ENCODE data around the gene PDZD2. TPM values are rescaled to one million over a fixed set of nuclear protein-coding genes. Genes with fewer than 3 reads are reported as not detected.
A peak's percentile ranks its signal among the peaks of the same experiment; 100 is the strongest.

PDZD2 gene
- total and polyA plus RNA-seq, 2 experiments from 2014 or later, result 0.21 TPM; not detected in 1

DNA sequence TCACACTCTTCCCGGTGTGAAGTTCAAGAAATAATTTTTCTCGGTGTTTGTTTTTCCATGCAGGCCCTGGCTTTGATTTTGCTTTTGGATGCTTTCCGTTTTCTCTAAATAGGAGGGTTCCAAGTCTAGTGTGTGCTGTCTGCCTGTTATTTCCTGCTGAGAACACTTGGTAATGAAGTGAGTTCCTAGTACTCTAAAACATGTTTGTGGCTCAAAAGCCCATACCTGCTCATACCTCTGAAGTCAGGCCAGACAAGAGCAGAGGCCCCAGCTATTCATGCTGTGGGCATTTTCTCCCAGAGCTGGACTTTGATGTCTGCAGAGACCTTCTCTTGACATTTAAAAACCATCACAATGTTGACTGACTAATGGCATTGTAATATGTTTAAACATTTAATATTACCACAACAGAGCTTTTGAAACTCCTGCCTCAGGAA, 324.0 kb downstream of the PDZD2 start:
- Histone ChIP-seq H3K4me1 (ENCODE audit: insufficient read depth) (0 out of 2 replicates have a peak, but pooled peaks cover 9% of the 10 kb centered on the region), H3K4me3 (no peak overlapping the region), H3K79me2 (ENCODE audit: insufficient read depth) (no peaks in the 10 kb centered on the region), H3F3A (ENCODE audit: insufficient read depth) (no peaks in the 10 kb centered on the region), H3K9me3 (ENCODE audit: low read depth) (no peaks in the 10 kb centered on the region), H2AFZ (no peak overlapping the region), H3K27me3 (replicated peaks; ENCODE audit: insufficient read depth) (peaks cover 32% of the 10 kb centered on the region), H3K27ac (no peak overlapping the region), H3K4me2 (ENCODE audit: unreplicated experiment) (no peak overlapping the region), H3K9me2 (ENCODE audit: insufficient read depth) (no peaks in the 10 kb centered on the region), H4K20me1 (ENCODE audit: insufficient read depth) (no peaks in the 10 kb centered on the region), H3K36me3 (ENCODE audit: low read depth) (no peaks in the 10 kb centered on the region), H3K9ac (no peak overlapping the region)
- WGBS, 2 experiments (ENCODE audit: low coverage in 1 of 2, low lambda C conversion rate in 2 of 2, missing lambda C conversion rate in 2 of 2), result 15 to 16% methylated on average over 3 of the region's 3 CpGs
- TF ChIP-seq EZH2phosphoT487 (IDR thresholded peaks at IDR 0.05; ENCODE audit: insufficient read depth, low read depth), result no peak
- TF ChIP-seq EZH2 (IDR thresholded peaks at IDR 0.05; ENCODE audit: insufficient read depth, poor library complexity, severe bottlenecking), result no peak
- in situ Hi-C loops (cut with MboI), result no loop called here
- DNase-seq, result peak; percentile 31

DNA sequence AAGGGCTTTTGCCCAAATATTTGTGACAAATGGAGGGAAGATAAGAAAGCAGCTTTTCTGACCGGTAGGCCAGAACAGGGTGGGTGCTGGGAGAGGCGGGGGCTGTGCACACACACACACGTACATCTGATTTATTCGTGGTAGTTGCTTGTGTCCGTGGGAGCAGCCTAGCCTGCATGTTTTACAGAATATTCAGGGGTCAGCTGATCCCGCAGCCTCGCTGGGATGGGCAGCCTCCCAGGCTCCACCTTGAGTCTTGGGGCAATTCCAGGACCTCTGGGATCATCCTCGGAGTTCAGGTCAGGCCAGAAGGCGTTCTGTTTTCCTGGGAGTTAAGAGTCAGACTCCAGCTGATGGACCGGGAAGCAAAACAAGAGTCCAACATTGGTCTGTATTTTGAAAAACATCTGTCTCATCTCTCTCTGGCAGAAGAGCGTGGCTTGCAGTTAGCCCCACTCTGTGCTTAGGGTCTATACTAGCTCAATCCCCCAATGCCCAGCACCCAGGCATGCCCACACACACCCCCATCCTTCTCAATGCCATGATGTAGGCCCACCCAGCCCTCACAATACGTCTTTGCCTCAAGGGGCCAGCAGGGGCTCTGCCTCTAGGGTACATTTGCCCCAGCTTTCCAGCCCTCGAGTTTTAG, 324.6 kb downstream of the PDZD2 start:
- no peaks in the 10 kb centered on the region for H3K9me2 ChIP-seq (ENCODE audit: insufficient read depth)
- in situ Hi-C loops (cut with MboI), result no loop called here
- H3K9ac ChIP-seq, result no peak overlapping the region
- no peak overlapping the region for H2AFZ ChIP-seq
- DNase-seq, result no peak
- TF ChIP-seq EZH2phosphoT487 (IDR thresholded peaks at IDR 0.05; ENCODE audit: insufficient read depth, low read depth) (no peak), EZH2 (IDR thresholded peaks at IDR 0.05; ENCODE audit: insufficient read depth, poor library complexity, severe bottlenecking) (no peak)
- no peaks in the 10 kb centered on the region for H3K9me3 ChIP-seq (ENCODE audit: low read depth)
- H4K20me1 ChIP-seq (ENCODE audit: insufficient read depth), result no peaks in the 10 kb centered on the region
- no peak overlapping the region for H3K27ac ChIP-seq
- H3K4me3 ChIP-seq, result no peak overlapping the region
- H3K4me1 ChIP-seq (ENCODE audit: insufficient read depth), result 0 out of 2 replicates have a peak, but pooled peaks cover 9% of the 10 kb centered on the region
- H3K27me3 ChIP-seq (replicated peaks; ENCODE audit: insufficient read depth), result peaks cover 30% of the 10 kb centered on the region
- peak overlapping the region; percentile 12 for H3K4me2 ChIP-seq (ENCODE audit: unreplicated experiment)
- H3K79me2 ChIP-seq (ENCODE audit: insufficient read depth), result no peaks in the 10 kb centered on the region
- no peaks in the 10 kb centered on the region for H3F3A ChIP-seq (ENCODE audit: insufficient read depth)
- no peaks in the 10 kb centered on the region for H3K36me3 ChIP-seq (ENCODE audit: low read depth)
- 66 to 77% methylated on average over 13 of the region's 13 CpGs for WGBS, 2 experiments (ENCODE audit: low coverage in 1 of 2, low lambda C conversion rate in 2 of 2, missing lambda C conversion rate in 2 of 2)

DNA sequence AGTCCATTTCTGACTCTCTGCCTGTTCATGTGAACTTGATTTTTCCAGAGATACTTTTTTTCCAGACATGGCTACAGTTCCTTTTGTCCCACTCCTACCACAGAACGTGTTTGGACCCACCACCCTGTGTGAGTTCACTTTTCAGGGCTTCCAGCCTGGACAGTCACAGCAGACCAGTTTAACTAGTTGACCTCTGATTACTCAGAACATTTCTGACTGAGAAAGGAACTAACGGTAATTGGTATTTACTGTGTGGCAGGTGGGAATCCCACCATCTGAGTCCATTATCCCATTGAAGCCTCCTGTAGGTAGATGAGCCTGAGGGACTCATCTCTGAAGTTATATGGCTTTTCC, 325.1 kb downstream of the PDZD2 start:
- Histone ChIP-seq H3K36me3 (ENCODE audit: low read depth) (no peaks in the 10 kb centered on the region), H3K27ac (no peak overlapping the region), H3K4me1 (ENCODE audit: insufficient read depth) (0 out of 2 replicates have a peak, but pooled peaks cover 9% of the 10 kb centered on the region), H2AFZ (no peak overlapping the region), H3K4me2 (ENCODE audit: unreplicated experiment) (no peak overlapping the region), H4K20me1 (ENCODE audit: insufficient read depth) (no peaks in the 10 kb centered on the region), H3K9me3 (ENCODE audit: low read depth) (no peaks in the 10 kb centered on the region), H3K9me2 (ENCODE audit: insufficient read depth) (no peaks in the 10 kb centered on the region), H3K4me3 (no peak overlapping the region), H3K27me3 (replicated peaks; ENCODE audit: insufficient read depth) (peaks cover 30% of the 10 kb centered on the region), H3F3A (ENCODE audit: insufficient read depth) (no peaks in the 10 kb centered on the region), H3K9ac (no peak overlapping the region), H3K79me2 (ENCODE audit: insufficient read depth) (no peaks in the 10 kb centered on the region)
- DNase-seq, result no peak
- in situ Hi-C loops (cut with MboI), result no loop called here
- 68 to 80% methylated on average over 2 of the region's 2 CpGs for WGBS, 2 experiments (ENCODE audit: low coverage in 1 of 2, low lambda C conversion rate in 2 of 2, missing lambda C conversion rate in 2 of 2)
- TF ChIP-seq EZH2phosphoT487 (IDR thresholded peaks at IDR 0.05; ENCODE audit: insufficient read depth, low read depth), result no peak
- no peak for TF ChIP-seq EZH2 (IDR thresholded peaks at IDR 0.05; ENCODE audit: insufficient read depth, poor library complexity, severe bottlenecking)

DNA sequence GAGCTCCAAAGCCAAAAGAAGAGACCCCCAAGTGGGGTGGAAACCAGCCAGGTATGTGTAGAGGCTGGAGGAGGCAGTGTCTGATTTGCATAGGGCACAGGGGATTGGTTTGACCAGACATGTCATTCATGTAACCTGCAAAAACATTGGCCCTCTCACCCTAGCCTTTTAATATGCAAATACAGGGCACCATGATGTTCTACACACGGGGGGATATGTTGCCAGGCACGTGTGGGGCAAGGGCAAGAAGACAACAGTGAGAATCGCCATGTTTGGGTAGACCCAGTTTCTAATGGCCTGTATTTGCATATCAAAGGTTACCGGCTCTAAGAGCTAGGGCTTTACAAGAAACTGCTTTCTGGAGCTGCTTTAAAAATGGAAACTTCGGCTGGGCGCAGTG, 326.3 kb downstream of the PDZD2 start:
- Histone ChIP-seq H4K20me1 (ENCODE audit: insufficient read depth) (no peaks in the 10 kb centered on the region), H3K9ac (no peak overlapping the region), H3K36me3 (ENCODE audit: low read depth) (no peaks in the 10 kb centered on the region), H3K4me2 (ENCODE audit: unreplicated experiment) (no peak overlapping the region), H3K9me2 (ENCODE audit: insufficient read depth) (no peaks in the 10 kb centered on the region), H3K27ac (no peak overlapping the region), H3K4me3 (no peak overlapping the region), H3K27me3 (replicated peaks; ENCODE audit: insufficient read depth) (peaks cover 30% of the 10 kb centered on the region), H3K79me2 (ENCODE audit: insufficient read depth) (no peaks in the 10 kb centered on the region), H3F3A (ENCODE audit: insufficient read depth) (no peaks in the 10 kb centered on the region), H3K4me1 (ENCODE audit: insufficient read depth) (0 out of 2 replicates have a peak, but pooled peaks cover 9% of the 10 kb centered on the region), H3K9me3 (ENCODE audit: low read depth) (no peaks in the 10 kb centered on the region), H2AFZ (no peak overlapping the region)
- no peak for DNase-seq
- in situ Hi-C loops (cut with MboI), result no loop called here
- 73 to 75% methylated on average over 6 of the region's 6 CpGs for WGBS, 2 experiments (ENCODE audit: low coverage in 1 of 2, low lambda C conversion rate in 2 of 2, missing lambda C conversion rate in 2 of 2)
- TF ChIP-seq EZH2phosphoT487 (IDR thresholded peaks at IDR 0.05; ENCODE audit: insufficient read depth, low read depth) (no peak), EZH2 (IDR thresholded peaks at IDR 0.05; ENCODE audit: insufficient read depth, poor library complexity, severe bottlenecking) (no peak)
